GM19238 (cell line): ENCODE data around the gene FBXO42.
"Not testable (repeated sequence)": the region's sequence is repeated elsewhere in the genome, so short reads cannot be mapped to it uniquely, and the experiment has no call there.

ENCODE experiments used
- DNase-seq: peaks from one replicate; pipeline ENCODE4 v3.0.0; 2011; ENCODE audit warnings: low spot score; ENCODE audit not compliant: insufficient read length

FBXO42 gene

DNA sequence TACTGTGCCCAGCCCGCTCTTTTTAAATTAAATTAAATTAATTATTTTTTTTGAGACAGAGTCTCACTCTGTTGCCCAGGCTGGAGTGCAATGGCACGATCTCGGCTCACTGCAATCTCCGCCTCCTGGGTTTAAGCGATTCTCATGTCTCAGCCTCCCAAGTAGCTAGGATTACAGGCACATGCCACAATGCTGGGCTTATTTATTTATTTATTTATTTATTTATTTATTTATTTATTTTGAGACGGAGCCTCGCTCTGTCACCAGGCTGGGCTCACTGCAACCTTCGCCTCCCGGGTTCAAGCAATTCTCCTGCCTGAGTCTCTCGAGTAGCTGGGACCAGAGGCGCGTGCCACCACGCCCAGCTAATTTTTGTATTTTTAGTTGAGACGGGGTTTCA is 129.6 kb downstream of the FBXO42 start:
- not testable (repeated sequence) for DNase-seq

DNA sequence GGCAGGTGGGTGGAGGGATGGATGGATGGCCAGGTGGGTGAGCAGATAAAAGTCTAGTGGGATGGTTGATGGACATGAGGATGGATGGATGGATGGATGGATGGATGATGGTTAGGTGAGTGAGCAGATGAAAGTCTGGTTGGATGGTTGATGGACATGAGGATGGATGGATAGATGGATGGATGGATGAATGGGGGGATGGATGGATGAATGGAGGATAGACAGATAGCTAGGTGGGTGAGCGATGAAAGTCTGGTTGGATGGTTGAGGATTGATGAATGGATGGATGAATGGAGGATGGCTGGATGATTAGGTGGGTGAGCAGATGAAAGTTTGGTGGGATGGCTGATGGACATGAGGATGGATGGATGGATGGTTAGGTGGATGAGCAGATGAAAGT is 130.8 kb downstream of the FBXO42 start:
- no peak for DNase-seq

DNA sequence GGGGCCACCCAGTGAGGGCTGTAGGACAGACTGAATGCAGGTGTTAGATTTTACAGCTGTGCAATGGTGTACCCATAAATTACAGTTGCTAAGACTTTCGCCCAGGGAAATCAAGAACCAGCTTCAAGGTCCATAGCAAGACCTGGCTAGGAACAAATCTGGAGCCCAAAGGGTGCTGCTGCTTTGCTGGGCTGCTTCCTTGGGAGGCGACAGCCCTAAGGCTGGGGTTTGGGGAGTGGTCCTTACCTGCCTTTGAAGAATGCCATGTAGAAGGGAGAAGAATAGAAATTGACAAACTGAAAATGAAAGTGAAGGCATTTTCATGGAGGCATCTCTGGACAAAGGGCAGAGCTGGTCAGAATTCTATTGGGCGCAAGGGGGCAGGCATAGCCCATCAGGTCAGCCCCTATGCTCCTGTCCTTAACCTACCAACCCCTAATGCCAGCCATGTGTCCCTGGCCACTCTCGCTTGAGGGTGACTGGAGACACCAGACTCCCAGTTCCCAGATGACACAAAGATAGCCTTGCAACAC is 132.2 kb downstream of the FBXO42 start:
- DNase-seq, result no peak

DNA sequence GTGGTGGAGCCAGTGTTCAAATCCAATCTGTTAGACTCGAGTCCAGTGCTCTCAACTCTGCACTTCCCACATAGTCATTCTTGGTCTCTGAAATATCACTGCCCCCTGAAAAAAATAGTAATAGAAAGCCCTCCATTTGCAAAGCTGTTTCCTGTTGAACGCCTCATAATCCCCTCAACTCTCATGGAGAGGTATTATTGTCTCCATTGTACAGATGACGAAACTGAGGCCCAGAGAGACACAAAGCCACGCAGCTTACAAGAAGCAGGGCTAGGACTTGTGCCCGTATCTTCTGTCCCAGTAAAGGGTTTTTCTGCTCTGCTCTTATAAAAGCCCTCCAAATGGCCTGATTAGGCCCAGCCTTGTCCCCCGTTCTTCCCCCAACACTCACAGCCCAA is 133.6 kb downstream of the FBXO42 start:
- no peak for DNase-seq

DNA sequence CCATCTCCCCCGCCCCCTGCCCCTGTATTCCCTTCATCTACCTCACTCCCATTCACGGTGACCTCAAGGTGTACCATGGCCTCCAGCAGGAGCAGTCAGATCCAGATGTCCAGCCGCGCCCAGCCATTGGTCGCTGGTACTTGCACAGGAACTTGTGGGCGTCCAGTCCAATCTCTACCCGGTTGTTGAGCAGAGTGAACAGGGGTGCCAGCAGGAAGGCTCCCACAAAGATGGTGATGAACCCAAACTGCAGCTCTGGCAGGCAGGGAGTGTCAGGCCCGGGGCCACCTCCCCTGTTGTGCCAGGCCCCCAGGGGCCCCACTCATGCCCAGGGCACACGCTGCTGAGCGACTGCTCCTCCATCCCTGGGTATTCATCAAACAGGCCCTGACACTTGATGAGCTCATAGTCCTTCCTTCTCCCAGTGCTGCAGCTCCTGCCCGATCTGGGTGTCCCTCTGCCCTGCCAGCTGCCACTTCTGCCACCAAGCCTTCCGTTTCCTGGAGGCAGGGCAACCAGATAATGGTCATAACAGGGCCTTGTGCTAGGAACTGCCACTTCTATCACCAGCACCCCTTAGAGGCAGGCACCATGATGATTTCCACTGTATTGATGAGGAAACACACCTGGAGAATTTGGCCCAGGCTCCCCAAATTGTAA is 134.1 kb downstream of the FBXO42 start:
- DNase-seq, result no peak

DNA sequence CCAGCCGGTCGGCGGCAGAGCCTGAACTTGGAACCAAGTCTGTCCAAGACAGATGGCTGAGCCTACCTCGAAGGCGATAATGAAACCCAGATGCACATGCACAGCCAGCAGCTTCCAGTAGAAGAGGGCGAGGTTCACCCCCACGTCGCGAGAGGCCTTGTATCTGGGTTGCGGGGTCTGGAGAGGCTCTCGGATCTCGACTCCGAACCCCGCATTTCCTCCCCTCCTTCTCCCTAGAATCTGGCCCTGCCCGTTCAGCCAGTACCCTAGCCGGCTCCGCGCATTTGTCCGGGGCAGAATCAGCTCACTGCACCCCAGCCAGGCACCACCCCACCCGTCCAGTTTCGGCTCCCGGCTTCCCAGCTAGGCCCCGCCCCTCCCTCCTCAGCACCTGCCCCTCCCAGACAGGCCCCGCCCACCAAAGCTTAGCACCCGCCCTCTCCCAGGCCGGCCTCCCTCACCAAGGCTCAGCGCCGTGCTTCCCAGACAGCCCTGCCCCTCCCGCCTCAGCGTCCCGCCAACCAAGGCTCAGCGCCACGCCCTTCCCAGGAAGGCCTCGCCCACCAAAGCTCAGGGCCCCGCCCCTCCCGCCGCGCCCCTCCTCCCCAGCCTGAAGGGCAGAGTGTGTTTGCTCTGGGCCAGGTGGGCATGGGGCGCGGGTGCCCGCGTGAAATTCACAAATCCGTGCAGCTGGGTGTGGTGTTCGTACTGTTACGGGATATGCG is 135.1 kb downstream of the FBXO42 start:
- peak; percentile 95 for DNase-seq

DNA sequence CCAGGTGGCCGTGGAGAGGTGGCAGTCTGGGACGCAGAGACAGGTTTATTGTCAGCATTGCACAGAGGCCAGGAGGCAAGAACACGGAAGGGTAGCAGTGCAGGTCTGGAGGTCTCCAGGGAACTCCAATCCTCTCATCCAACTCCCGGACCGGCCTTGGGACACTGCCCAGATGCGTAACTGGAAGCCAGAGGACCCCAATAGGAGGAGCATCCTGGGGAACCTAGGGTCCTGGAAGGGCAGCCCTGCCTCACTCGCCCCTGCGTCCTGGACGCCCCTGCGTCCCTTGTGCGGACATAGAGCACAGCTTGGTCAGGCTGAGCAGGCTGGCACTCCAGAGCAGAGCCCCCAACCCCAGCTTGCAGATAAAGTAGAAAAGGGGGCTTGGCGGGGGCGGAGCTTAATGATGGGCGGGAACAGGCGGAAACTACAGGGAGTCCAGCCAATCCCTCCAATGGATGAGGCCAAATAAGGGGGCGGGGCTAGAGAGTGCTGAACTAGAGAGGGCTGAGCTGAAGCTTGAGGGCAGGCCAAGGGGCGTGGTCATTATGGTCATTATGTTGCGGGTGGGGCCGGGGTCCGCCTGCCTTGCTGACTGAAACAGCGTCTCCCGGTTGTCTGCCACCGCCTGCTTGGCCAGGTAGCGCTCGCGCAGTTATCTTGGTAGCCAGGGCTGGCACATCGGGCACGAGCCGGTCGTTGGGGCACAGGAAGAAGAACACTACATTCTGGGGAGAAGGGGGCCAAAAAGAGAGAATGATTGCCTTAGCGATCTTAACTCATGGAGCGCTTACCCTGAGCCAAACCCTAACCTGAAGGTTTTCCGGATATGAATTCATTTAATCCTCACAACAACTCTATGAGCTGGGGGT is 136.2 kb downstream of the FBXO42 start:
- DNase-seq, result peak; percentile 61

DNA sequence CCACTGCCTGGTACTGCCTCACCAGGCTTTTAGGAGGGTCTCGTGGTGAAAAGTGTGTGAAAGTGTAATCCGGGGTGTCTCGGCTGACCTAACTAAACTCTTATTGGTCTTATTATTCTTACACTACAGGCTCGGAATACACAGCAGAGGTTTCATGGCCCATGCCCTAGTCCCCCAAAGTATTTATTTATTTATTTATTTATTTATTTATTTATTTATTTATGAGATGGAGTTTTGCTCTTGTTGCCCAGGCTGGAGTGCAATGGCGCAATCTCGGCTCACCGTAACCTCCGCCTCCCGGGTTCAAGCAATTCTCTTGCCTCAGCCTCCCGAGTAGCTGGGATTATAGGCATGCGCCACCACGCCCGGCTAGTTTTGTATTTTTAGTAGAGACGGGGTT is 137.0 kb downstream of the FBXO42 start:
- DNase-seq, result not testable (repeated sequence)

DNA sequence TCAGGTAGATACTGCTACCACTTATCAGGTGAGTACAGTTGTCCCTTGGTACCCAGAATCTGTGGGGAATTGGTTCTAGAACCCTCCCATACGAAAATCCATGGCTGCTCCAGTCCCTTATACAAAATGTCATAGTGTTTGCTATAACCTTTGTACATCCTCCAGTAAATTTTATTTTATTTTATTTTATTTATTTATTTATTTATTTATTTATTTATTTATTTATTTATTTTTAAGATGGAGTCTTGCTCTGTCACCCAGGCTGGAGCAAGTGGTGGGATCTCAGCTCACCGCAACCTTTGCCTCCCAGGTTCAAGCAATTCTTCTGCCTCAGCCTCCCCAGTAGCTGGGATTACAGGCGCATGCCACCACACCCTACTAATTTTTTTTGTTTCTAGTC is 138.7 kb downstream of the FBXO42 start:
- DNase-seq, result not testable (repeated sequence)

DNA sequence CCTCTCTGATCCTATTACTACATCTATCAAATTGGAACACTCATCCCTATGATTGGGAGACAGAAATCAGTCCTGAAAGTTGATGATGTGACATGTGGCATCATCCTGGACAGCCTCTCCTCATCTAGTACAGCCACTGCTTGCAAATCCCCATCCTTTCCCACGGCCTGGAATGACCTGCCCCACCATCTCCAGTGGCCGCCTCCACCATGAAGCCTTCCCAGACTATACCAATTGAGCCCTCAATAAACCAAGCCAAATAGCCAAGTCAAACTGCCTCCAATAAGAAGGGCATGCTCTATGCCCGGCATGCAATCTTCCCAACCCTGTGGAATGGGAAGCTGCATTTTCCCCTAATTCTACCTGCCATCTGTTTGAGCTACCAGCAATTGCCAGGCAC is 139.3 kb downstream of the FBXO42 start:
- no peak for DNase-seq

DNA sequence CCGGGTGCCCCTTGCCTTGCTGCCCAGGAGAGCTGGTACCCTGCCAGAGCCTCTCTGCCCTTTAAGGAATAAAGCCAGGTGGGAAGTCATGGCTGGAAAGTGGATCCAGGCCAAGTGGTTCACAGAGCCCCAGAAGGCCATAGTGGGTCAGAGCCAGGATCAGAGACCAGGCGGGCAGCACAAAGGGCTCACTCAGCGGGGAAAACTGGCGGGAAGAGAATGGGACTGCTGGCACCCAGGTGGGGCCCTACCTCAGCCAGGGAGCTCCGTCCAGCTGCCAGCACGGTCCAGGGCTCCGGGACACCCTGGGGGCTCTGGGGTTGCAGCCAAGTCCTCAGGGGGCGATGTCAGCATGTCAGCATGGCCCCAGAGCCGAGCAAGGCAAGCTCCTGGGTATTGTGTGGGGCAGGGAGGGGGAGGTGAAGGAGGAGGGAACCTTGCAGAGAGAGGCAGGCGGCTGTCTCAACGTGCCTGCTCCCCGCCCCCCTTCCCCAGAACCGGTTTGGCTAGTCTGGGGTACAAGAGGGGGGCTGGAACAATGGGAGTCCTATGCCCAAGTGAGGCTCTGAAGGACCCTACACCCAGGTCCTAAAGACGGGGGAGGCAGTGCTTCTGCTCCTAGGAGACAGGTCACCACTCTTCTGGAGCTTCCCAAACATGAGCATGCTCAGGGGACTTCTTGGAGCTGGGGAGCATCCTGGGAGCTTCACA is 139.9 kb downstream of the FBXO42 start, which contains the start of gene ARHGEF19:
Gene ARHGEF19 (minus strand): TSS at position 402 of the 711 bp plus-strand sequence. CDS start 3,598 bp downstream, outside the sequence.
- DNase-seq, result no peak

DNA sequence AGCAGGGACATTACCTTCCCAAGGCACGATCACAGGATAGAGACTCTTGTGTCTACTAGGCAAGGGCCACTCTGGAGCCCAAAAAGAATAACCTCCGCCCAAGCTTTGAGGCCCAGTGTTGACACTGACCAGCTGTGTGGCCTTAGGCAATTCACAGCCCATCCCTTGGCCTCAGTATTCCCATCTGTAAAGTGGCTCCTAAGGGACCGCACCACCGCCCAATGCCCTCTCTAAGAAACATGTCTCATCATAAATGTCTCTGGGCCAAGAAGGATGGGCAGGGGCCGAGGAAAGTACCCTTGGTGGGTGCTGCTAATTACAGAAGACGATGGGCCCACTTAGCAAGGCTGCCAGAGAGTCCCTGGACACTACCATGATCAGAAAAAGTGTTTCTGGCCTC is 140.5 kb downstream of the FBXO42 start:
- DNase-seq, result no peak

DNA sequence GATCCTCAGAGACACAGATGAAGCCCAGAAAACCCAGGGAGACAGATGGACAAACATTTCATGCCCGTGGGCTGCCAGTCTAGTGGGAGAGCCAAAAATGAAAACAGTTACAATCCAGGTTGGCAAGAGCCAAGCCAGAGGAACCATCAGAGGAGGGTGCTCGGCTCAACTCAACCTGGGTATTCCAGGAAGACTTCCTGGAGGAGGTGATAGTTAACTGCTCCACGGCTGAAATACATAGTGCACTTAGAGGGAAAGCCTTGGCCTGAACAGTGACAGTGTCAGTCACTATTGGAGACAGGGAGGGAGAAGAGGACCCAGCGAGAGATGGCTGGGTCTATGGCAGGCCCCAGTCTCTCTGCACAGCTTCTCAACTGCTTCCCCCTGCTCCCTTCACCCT is 141.7 kb downstream of the FBXO42 start:
- no peak for DNase-seq

DNA sequence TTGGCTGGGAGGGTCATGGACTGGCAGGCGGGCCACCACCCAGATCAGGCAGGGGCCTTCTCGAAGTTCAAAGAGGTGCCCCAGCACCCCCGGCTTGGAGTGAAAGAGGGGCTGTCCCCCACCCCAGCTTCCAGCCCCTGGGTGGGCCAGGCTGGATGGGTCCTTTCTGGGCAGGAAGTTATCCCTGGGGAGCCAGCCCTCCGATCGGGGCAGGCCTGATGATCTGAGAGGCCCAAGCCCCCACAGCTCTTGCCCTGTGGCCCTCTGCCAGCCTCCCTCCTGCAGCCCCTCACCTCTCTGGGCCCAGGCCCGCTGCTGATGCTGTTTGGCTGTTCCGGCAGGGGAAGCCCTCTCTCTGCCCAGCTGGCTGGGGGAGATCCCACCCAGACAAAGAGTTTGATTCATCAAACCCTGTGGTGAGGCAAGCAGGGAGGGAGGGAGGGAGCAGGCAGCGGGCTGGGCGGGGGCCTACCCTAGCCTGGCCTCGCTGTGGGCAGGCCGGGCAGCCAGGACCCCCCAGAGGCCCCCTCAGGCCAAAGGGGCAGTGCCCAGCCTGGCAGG is 142.4 kb downstream of the FBXO42 start:
- no peak for DNase-seq

DNA sequence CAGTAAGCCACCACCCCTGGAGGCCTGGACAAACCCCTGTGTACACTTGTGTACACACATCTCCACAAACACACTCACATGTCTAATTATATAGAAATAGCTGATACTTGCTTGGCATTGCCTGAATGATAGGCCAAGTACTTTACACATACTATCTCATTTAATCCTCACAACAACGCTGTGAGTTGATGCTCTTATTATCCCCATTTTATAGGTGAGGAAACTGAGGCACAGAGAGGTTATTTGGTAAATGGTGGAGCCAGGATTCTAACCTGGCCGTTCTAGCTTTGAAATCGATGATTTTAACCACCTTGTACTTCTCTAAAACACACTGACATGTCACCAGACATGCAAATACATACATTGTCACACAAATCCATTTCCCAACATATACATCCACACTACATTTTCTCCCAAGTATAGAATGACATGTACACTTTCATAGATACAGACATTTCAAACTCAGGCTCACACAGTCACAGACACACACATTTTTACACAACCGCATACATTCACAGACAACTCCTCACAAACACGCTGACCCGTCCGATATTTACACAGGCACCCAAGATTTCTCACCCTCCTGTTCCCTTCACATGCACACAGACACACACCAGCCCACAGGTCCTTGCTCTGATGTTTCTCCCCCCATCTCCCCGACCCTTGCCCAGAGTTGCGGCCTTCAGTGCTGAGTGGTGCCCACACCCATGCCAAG is 143.0 kb downstream of the FBXO42 start:
- DNase-seq, result no peak

DNA sequence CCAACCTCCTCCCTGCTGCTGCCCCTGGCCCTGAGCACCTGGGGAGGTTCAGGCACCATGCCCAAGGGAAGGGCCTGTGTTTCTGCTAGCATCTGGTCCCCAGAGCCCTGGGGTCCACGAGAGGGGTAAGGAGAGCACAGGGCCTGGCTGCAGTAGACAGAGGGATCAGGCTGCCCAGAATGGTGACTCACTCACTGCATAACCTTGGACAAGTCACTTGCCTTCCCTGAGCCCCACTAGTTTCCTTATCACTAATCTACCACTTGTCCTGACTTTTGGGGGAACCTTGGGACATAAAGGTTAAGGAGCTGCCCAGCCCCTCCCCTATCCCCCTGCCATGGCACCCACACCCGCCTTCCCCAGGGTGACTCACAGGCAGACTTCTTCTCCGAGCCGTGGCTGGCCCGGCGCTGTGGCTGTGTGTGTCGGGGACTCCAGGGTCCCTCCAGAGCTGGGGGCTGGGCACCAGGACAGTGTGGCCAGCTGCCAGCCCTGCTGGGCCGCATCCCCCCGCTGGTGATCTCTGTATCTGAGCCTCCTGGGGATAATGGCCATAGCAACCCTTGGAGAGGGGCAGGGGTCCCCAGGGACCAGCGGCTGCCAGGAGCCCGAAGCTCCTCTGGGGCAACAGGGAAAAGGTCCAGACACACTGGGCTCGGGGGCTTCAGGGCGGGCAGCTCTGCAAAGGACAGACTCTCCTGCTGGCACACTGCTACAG is 143.9 kb downstream of the FBXO42 start:
- DNase-seq, result no peak

DNA sequence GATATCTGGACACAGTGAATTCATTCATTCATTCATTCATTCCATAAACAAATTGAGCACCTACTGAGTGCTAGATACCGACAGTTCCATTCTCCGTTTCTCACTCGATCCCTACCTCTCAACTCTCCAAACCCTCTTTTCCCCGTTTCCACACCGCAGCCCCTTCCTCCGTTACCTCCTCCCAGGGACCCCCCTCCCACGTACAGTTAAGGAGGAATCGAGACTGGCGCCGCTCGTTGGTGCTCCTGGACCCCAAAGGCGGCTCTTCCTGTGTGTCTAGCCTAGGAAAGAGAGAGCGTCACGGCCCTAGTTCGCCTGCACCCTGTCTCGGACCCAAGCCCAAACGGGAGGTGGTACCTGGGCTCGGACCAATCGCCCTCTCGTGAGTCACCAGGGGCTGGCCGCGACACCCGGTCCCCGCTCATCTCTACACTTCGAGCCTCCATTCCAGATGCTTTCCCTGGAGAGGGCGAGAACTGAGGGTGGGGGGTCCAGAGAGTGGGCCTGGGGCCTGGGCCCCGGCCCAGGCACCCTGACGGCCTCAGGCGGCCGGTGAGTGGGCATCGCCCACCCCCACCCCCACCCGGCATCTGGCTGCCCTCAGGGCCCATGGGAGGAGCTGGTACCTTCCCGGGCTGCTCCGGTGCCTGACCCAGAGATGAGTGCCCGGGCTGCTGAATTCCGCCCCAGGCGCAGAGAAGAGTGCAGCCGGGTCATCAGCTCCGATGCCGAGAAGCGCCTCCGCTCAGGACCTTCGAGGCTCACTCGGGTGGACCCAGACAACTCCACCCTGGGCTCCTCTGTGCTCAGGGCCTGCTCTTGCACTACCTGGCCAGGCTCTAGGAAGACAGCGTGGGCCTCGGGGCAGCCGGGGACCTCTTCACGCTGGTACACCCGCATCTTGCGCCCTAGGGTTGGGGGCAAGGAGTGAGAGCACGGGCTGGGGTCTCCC is 144.7 kb downstream of the FBXO42 start:
- no peak for DNase-seq

DNA sequence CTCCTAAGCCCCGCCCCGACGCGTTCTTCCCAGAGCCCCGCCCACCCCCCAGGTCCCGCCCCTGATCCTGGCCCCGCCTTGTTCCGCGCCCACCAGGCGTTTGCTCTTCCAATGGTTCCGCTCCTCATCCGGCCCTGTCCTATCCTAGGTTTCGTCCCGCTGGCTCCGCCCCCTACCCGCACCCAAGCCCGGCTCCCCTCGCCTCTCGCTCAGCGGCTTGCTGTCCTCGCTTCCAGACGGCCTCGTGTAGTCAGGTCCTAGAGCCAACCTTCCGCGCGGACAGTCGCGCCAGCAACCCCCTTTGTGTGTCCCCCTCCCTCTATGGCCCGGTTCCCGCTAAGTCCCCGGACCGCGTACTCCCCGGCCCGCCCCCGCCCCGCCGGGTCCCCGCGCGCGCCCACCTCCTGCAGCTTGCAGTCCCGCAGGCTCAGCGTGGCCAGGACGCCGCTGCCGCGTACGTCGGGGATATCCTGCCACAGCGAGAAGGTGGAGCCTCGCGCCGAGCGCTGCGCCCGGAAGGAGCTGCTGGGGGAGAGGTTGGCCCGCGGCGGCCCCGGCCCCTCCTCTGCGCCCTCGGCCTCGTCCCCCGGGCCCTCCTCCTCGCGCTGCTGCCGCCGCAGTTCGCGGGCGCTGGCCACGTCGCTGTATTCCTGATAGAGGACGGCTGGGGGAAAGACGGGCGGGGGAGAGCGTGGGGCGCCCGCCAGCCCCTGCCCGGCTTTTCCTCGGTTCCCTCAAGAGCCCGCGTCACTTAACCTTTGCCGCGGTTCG is 145.5 kb downstream of the FBXO42 start:
- DNase-seq, result peak; percentile 76
